NOMO-1 (cell line): ENCODE measurements around the gene MVB12B.

ENCODE experiments used
- DNase-seq, 2 experiments: peaks; one replicate each; lab custom pipeline; 2025; ENCODE audit not compliant: unreplicated experiment in 2 of 2; lab: John Stamatoyannopoulos, UW

The MVB12B gene

DNA sequence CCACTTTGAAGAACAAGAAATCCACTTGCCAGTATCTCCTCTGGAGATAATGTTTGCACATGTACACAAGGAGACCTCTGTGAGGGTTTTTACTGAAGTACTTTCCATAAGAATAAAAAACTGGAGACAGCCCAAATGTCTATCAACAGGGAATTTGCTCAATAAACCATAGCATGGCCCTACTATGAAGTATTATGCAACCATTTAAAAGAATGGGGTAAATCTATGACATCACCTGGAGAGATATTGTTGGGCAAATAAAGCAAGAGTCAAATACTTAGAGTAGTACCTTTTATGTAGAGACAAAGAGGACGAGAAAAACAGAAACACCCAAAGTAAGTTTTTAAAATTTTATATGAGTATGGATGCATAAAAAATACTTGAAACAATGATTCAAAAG, 23.9 kb upstream of the MVB12B start:
- no peak for DNase-seq

DNA sequence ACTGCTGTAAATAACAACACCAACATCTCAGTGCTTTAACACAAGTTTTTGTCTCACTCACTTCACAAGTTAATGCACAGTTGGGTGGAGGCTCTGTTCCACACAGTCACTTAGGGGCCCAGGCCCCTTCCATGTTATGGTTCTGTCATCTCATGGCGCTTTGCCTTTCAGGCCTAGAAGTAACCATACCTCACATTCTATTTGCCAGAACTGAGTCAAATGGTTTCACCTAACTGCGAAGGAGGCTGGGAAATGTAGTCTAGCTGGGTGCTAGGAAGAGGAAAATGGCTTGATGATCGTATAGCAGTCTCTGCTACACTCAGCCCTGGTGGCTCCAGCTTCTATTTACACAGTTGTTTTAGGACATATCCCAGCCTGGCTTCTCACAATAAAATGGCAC, 23.1 kb upstream of the MVB12B start:
- DNase-seq = no peak

DNA sequence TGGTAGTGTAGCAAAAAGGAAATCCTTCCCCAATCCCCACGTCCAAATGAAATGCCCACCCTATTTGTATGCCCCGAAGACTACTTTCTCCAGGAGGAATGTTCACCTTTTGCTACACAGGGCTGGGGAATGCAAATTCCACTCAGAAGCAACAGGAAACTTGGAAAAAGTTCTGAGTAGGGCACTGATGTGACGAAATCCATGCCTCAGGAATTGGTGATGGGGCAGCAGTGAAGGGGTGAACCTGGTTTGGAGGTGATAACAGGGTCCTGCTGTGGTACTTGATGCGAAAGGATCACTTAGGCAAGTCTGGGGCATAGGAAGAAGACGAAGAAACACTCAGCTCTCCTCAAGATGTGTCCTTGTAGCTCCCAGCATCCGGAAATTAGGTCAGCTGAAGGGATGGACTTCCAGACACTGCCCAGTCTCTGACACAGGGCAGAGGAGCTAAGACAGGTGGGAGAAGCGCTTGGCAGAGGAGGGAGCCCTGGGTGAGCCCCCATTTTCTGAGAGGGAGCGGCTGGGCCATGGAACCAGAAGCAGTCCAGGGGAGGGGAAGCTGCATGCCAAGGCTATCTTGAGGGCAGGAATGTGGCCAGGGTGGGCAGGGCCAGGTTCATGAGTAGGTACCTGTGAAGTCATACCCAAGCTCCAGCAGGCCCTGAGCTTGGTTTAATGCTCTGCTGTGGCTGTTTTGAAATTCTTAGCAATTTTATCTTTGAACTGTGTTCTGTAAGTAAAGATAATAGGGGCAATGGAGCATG, 22.2 kb upstream of the MVB12B start:
- no peak for DNase-seq

GRCh38 chr9:126304971-126305320, 21.7 kb upstream of the MVB12B start:
- DNase-seq = no peak

GRCh38 chr9:126306071-126306647, 20.5 kb upstream of the MVB12B start:
- DNase-seq = no peak

GRCh38 chr9:126307322-126308061, 19.1 kb upstream of the MVB12B start:
- no peak for DNase-seq

GRCh38 chr9:126309427-126310189, 17.0 kb upstream of the MVB12B start:
- no peak for DNase-seq

GRCh38 chr9:126312584-126313551, 13.8 kb upstream of the MVB12B start:
- no peak for DNase-seq

DNA sequence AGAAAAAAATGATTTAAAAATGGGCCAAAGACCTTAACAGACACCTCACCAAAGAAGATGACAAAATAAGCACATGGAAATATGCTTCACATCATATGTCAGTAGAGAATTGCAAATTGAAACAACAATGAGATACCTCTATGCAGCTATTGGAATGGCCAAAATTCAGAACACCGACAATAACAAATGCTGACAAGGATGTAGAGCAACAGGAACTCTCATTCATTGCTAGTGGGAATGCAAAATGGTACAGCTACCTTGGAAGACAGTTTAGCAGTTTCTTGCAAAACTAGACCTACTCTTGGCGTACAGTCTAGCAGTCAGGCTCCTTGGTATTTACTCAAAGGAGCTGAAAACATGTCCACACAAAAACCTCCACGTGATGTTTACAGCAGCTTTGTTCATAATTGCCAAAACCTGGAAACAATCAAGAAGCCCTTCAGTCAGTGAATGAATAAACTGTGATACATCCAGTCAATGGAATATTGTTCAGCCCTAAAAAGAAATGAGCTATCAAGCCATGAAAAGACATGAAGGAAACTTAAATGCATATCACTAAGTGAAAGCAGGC, 10.5 kb upstream of the MVB12B start:
- no peak for DNase-seq

GRCh38 chr9:126317513-126317912, 9.1 kb upstream of the MVB12B start:
- DNase-seq = no peak

GRCh38 chr9:126318858-126319257, 7.8 kb upstream of the MVB12B start:
- no peak for DNase-seq

- DNase-seq = no peak
These were observed 7.0 kb upstream of the MVB12B start for GRCh38 chr9:126319671-126320070.

DNA sequence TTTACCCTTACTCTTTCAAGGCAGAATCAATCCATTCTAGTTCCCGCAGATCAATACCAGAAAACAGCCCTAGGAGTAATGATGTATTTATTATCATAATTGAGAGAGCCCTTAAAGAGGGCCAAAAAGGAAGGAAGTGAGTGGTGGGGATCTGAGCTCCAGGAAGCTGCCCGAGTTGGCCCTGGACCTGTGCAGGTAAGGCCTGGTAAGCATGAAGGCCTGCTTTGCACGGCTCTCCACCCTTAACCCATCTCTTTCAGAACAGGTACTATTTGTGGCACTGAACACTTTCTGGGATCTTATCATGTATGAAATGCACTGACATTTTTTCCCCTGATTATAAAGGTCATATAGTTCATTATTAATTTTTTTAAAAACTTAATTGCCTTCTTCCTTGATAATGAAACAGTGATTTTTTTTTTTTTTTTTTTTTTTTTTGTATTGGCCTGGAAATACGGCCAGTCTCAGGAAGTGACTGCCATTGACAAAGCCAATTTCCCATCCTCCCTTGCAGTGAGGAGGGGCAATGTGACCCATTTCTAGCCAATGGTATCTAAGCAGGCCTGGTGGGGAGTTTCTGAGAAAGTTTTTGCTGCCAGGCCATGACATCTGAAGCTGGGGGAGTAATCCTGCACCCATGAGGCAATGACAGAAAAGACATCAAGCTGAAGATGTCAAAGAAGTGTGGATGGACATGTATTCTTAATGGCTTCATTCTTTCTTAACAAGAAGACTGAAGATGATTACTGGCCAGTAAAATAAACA, 6.3 kb upstream of the MVB12B start:
- no peak for DNase-seq

GRCh38 chr9:126321742-126322141, 4.9 kb upstream of the MVB12B start:
- DNase-seq = no peak

DNA sequence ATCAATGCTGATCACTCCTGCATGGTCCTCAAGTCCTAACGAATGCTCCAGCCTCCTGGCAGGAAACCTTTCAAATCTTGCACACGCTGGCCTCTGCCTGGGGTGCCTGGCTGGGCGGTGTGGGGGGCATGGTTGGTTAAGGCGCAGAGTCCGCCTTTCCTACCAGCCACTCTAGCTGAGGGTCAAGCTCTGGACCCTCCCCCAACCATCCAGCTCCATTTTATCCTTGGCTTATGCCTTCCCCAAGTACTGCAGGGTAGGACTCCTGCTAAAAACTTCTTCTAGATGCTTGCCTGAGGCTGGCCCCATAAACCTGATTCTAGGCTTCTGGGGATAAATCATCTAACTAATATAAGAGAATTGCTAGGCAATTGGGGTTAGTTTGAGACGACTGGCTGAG, 808 bp upstream of the MVB12B start:
- DNase-seq = no peak

GRCh38 chr9:126327006-126327713, 531 bp downstream of the MVB12B start:
- DNase-seq = no peak

GRCh38 chr9:126327714-126328185, 1.1 kb downstream of the MVB12B start:
- no peak for DNase-seq

GRCh38 chr9:126328407-126328806, 1.8 kb downstream of the MVB12B start:
- peak in 1 of 2 experiments; percentile 21 for DNase-seq
